HG03432 (cell line): Measurements from ENCODE around the gene FGF1.
"Not testable (repeated sequence)": the region's sequence is repeated elsewhere in the genome, so short reads cannot be mapped to it uniquely, and the experiment has no call there.

Source experiments
- ATAC-seq: cut with Tn5 transposase; IDR thresholded peaks from one replicate; pipeline ENCODE4 v1.9.1; 2021; ENCODE audit warnings: mild to moderate bottlenecking, moderate library complexity; ENCODE audit not compliant: unreplicated experiment

The FGF1 gene

GRCh38 chr5:142671801-142672200 is 14.1 kb downstream of the FGF1 start:
- ATAC-seq: no peak

- no peak for ATAC-seq
These were observed 14.6 kb downstream of the FGF1 start for GRCh38 chr5:142671266-142671665.

- ATAC-seq: no peak
These were observed 15.1 kb downstream of the FGF1 start for GRCh38 chr5:142670804-142671203.

- no peak for ATAC-seq
These were observed 16.4 kb downstream of the FGF1 start for GRCh38 chr5:142669477-142669876.

GRCh38 chr5:142668336-142668735 is 17.6 kb downstream of the FGF1 start:
- no peak for ATAC-seq

GRCh38 chr5:142667831-142668230 is 18.1 kb downstream of the FGF1 start:
- ATAC-seq: no peak

GRCh38 chr5:142664636-142665035 is 21.3 kb downstream of the FGF1 start:
- no peak for ATAC-seq

GRCh38 chr5:142664067-142664466 is 21.8 kb downstream of the FGF1 start:
- no peak for ATAC-seq

- ATAC-seq: no peak
These were observed 22.6 kb downstream of the FGF1 start for GRCh38 chr5:142663246-142663645.

- ATAC-seq: no peak
These were observed 23.9 kb downstream of the FGF1 start for GRCh38 chr5:142661957-142662356.

- ATAC-seq: no peak
These were observed 24.7 kb downstream of the FGF1 start for GRCh38 chr5:142661143-142661542.

GRCh38 chr5:142660731-142661130 is 25.2 kb downstream of the FGF1 start:
- ATAC-seq: no peak

- no peak for ATAC-seq
These were observed 25.7 kb downstream of the FGF1 start for GRCh38 chr5:142660196-142660595.

GRCh38 chr5:142659405-142659804 is 26.5 kb downstream of the FGF1 start:
- ATAC-seq: no peak

GRCh38 chr5:142658278-142658677 is 27.6 kb downstream of the FGF1 start:
- no peak for ATAC-seq

GRCh38 chr5:142657446-142657845 is 28.4 kb downstream of the FGF1 start:
- ATAC-seq: no peak

- ATAC-seq: peak; percentile 82
These were observed 30.3 kb downstream of the FGF1 start for GRCh38 chr5:142655339-142656267.

- no peak for ATAC-seq
These were observed 31.3 kb downstream of the FGF1 start for GRCh38 chr5:142654578-142655058.

GRCh38 chr5:142653321-142653720 is 32.6 kb downstream of the FGF1 start:
- no peak for ATAC-seq

GRCh38 chr5:142652563-142652962 is 33.3 kb downstream of the FGF1 start:
- no peak for ATAC-seq

- no peak for ATAC-seq
These were observed 35.0 kb downstream of the FGF1 start for GRCh38 chr5:142650881-142651280.

GRCh38 chr5:142650060-142650459 is 35.8 kb downstream of the FGF1 start:
- no peak for ATAC-seq

GRCh38 chr5:142648108-142648507 is 37.8 kb downstream of the FGF1 start:
- ATAC-seq: not testable (repeated sequence)
